ENCODE results near the gene MMP8.

The MMP8 gene

GRCh38 chr11:102719620-102720277, 5.0 kb downstream of the MMP8 start:
- DNase-seq (ENCODE audit: low read depth in 2 of 2): no peak

GRCh38 chr11:102717280-102717679, 7.5 kb downstream of the MMP8 start:
- no peak for DNase-seq (ENCODE audit: low read depth in 2 of 2)

GRCh38 chr11:102716527-102716926, 8.2 kb downstream of the MMP8 start:
- DNase-seq (ENCODE audit: low read depth in 2 of 2): no peak

DNA sequence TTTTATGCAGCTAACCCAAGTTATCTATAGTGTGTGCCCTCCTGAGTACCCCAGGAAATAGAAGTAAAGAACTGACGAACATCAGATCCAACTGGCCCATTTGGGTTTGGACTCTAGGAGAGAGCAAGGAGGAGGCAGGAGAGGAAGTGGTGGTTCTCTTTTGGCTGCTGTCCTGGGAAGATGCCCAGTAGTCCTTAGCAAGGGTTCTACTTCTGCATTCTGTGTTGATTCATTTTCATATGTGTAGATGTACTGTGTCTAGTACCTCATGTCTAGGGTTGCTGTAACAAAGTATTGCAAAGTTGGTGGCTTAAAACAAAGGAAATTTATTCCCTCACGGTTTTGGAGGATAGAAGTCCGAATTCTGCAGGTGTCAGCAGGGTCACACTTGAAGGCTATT, 12.6 kb downstream of the MMP8 start:
- no peak for DNase-seq (ENCODE audit: low read depth in 2 of 2)

DNA sequence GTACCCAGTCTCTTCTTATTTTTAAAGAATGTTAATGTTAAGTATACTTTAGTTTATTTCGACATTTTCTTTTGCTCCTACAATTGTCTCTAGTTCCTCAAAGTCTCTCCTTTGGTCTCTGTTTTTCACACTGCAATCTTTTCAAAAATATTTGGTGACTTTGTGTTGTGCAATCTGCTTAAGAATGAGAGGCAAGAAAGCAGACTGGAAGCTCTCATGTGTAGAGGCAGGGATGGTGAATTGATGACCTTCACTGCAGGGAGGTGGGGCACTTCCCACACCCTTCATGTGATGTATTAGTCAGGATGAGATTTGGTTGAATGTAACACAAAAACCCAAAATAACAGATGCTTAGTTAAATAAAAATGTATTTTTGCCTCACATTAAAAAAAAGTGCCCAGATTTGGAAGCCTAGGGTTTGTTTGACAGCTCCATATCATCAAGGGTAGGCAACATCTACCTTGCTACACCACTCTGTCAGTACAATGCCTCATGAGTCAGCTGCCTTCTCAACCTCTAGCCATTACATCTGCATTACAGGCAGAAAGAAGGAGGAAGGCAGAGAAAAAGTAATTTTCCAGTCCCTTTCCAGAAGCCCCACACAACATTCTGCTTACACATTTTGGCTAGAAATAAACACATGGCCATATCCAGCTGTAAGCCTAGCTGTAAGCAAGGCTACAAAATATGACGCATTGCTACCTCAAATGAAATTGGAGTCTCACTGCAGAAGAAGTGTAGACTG, 15.4 kb downstream of the MMP8 start:
- no peak for DNase-seq (ENCODE audit: low read depth in 2 of 2)

- DNase-seq (ENCODE audit: low read depth in 2 of 2): no peak
Observed at GRCh38 chr11:102708654-102709053, 16.1 kb downstream of the MMP8 start.

DNA sequence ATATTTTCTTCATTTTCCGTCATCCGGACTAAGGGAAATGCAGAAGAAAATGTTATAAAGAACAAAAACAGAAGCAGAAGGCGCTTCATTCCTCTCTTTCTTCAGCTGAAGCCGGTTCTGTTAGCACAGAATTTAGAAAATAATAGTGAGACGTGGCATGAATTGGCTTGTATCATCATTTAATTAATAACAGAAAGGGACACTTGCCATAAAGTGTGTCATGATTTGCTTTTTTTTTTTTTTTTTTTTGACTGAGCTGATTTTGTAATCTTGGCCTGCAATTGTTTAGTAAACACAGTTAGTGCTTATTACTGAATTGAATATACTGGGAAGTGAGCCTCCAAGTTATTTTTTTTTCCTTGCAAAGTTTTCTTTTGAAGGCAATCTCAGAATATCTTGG, 19.1 kb downstream of the MMP8 start, which contains the start of gene MMP27:
Gene MMP27 (minus strand): TSS at position 144 of the 400 bp plus-strand sequence. CDS start 55 bp downstream, at position 89.
- no peak for DNase-seq (ENCODE audit: low read depth in 2 of 2)

- no peak for DNase-seq (ENCODE audit: low read depth in 2 of 2)
Observed at GRCh38 chr11:102704841-102705240, 19.9 kb downstream of the MMP8 start.

DNA sequence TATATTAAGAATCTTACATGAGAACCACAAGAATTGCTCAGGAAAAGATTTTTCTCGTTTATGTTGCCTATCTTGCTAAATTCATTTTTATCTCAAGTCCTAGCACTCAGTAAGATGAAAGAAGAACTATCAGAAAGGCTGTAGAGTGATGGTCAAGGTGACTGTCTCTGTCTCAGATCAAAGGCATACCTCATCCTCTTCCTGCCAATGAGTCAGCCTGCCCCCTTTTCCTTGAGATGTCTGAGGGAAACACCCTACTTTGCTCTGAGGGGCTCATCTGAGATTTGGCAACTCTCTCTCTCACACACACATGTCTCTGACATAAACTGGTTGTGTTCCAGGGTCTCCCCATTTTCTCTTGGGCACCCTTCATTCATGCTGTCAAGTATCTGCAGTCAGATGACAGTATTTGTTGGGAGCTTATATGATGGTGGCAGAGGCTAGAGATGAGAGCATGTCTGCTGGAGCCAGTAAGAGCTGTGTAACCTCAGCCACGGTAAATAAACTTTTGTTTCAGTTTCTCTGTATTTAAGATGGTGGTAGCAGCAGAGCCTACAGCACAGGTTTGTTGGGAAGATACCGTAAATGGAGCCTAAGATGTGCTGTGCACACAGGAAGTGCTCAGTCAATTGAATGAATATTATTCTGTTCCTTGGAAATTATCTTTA, 20.8 kb downstream of the MMP8 start:
- DNase-seq (ENCODE audit: low read depth in 2 of 2): no peak

- DNase-seq (ENCODE audit: low read depth in 2 of 2): no peak
Observed at GRCh38 chr11:102695201-102695600, 29.6 kb downstream of the MMP8 start.

DNA sequence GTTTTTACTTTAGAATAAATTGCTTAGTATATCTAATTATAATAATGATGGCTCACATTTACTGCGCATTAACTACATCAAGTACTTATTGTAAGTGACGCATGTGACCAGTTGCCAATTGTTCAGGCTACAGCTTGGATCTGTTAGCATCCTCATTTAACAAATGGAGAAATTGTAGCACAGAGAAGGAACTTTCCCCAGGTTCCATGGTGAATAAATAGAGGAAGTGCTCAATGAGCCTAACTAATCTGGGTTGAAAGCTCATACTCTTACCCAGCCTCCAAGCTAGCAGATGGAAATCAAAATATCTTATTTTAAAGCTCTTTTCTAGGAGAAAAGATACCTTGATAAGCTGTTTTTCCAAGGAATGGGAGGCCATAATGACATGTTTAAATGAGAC, 39.0 kb downstream of the MMP8 start:
- DNase-seq (ENCODE audit: low read depth in 2 of 2): no peak

- no peak for DNase-seq (ENCODE audit: low read depth in 2 of 2)
Observed at GRCh38 chr11:102685338-102685737, 39.4 kb downstream of the MMP8 start.

- no peak for DNase-seq (ENCODE audit: low read depth in 2 of 2)
Observed at GRCh38 chr11:102683277-102683676, 41.5 kb downstream of the MMP8 start.

- DNase-seq (ENCODE audit: low read depth in 2 of 2): no peak
Observed at GRCh38 chr11:102680945-102681344, 43.8 kb downstream of the MMP8 start.

DNA sequence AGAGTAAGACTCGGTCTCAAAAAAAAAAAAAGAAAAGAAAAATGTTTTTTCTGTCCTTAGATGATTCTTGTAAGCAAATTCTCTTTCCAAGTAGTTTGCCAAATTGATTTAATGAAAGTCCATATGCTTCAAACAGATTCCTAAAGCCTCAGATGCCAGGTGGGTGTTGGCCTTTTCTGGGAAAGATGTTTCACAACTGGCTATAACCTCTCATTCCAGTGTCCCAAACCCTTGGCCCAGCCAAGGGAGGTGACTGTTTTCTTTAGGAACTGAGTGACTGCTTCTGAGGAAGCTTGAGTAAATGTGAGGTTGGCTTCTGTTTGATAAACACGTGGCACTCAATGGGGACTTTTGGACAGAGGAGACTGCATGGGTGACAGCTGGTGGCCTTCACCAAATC, 46.7 kb downstream of the MMP8 start:
- no peak for DNase-seq (ENCODE audit: low read depth in 2 of 2)

GRCh38 chr11:102676084-102676483, 48.7 kb downstream of the MMP8 start:
- no peak for DNase-seq (ENCODE audit: low read depth in 2 of 2)

- no peak for DNase-seq (ENCODE audit: low read depth in 2 of 2)
Observed at GRCh38 chr11:102669664-102670063, 55.1 kb downstream of the MMP8 start.

GRCh38 chr11:102666331-102666957, 58.3 kb downstream of the MMP8 start:
- DNase-seq (ENCODE audit: low read depth in 2 of 2): no peak

GRCh38 chr11:102664001-102664752, 60.6 kb downstream of the MMP8 start:
- no peak for DNase-seq (ENCODE audit: low read depth in 2 of 2)

DNA sequence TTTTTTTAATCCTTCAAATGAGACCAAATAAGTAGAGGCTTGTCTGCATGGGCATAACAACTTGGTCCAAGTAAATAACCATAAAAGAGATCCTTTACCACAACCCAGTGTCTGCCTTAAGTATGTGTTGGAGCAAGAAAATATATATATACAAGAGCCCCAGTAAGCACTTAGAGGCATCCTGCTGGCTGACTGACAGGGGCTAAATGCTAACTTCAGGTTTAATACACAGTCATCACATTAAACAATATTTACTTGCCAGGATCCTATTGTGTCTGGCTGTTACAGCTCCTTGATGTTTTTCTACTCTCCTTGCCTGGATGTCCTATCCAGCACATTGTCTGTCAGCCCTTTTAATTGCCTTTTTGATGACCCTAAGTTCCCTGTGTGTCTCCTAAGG, 62.1 kb downstream of the MMP8 start:
- no peak for DNase-seq (ENCODE audit: low read depth in 2 of 2)
